T47D (cell line): ENCODE data around the gene LZTS2.

Source experiments
- DNase-seq, 2 experiments: peaks; one replicate each; pipeline versions ENCODE4 v3.0.0 to v3.0.0-alpha.2; 2011 to 2012; ENCODE audit warnings: low read depth in 1 of 2, low spot score in 1 of 2
- JUND ChIP-seq: IDR thresholded peaks from 2 replicates; pipeline ENCODE4 v1.6.1; 2012; ENCODE audit warnings: low read depth
- in situ Hi-C: cut with HindIII; loops from 2 replicates; pipeline ENCODE4 v1.10.0; 2016; ENCODE audit warnings: low sequenced_read_pairs, low pct_unique_long_range_greater_than_20kb

LZTS2 gene

DNA sequence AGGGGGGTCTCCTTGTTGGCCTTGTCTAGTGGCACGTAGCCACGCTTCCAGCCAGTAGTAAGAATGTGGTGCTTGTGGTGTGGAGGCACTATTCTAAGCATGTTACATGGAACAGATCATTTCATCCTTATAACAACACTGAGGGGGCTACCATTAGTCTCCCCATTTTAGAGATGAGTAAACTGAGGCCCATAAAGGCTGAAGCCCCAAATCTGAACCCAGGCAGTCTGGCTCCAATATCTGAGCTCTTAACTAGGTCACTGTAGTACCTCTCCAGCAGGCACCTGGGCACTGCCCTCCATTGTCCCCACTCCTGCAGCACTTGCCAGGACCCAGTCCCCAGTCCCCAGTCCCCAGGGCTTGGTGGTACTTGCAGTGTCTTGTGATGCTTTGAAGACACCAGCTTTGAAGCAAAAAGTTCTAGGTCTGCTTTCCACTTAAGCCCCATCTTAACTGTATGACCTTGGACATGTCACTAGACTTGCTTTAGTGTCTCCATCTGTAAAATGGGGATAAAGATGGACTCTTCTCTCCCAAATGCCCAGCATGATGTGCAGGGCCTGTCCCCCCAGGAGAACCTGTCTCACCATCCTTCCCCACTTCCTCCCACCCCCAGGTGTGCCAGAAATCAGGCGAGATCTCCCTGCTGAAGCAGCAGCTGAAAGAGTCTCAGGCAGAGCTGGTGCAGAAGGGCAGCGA lies 6.4 kb downstream of the LZTS2 start:
- no peak for TF ChIP-seq JUND
- in situ Hi-C loops, result no loop called here
- DNase-seq, result no peak

DNA sequence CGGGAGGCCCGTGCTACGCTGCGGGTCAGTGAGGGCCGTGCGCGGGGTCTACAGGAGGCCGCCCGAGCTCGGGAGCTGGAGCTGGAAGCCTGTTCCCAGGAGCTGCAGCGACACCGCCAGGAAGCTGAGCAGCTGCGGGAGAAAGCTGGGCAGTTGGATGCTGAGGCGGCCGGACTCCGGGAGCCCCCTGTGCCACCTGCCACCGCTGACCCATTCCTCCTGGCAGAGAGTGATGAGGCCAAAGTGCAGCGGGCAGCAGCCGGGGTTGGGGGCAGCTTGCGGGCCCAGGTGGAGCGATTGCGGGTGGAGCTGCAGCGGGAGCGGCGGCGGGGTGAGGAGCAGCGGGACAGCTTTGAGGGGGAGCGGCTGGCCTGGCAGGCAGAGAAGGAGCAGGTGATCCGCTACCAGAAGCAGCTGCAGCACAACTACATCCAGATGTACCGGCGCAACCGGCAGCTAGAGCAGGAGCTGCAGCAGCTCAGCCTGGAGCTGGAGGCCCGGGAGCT lies 7.0 kb downstream of the LZTS2 start:
- no peak for TF ChIP-seq JUND
- no peak for DNase-seq

DNA sequence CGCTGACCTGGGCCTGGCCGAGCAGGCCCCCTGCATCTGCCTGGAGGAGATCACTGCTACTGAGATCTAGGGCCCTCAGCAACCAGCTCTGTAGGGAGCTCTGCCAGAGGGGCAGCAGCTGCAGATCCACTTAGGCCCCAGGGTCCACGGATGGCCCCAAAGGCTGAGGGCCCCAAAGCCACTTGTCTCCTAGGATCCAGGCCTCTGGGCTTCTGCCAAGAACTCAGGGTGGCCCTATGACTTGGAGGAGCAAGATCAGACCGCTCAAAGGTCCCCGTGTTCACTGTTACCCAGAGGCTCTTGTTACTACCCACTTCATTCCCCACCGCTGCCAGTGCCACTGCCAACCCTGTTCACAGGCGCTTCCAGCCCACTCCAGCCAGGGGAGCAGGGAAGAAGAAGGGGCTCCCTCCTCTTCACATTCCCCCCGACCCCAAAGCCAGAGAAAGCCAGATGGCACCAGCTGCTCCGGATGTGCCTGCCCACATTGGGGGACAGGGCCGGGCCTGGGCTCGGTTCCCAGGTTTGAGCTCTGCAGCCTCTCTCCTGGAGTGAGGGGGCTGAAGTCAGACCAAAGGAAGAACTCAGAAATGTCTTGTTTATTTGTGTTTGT lies 7.6 kb downstream of the LZTS2 start:
- TF ChIP-seq JUND, result no peak
- DNase-seq, result no peak
- in situ Hi-C loops, result no loop called here

More for the DNA sequence above, 7.0 kb downstream of the LZTS2 start:
- in situ Hi-C loops, result no loop called here

DNA sequence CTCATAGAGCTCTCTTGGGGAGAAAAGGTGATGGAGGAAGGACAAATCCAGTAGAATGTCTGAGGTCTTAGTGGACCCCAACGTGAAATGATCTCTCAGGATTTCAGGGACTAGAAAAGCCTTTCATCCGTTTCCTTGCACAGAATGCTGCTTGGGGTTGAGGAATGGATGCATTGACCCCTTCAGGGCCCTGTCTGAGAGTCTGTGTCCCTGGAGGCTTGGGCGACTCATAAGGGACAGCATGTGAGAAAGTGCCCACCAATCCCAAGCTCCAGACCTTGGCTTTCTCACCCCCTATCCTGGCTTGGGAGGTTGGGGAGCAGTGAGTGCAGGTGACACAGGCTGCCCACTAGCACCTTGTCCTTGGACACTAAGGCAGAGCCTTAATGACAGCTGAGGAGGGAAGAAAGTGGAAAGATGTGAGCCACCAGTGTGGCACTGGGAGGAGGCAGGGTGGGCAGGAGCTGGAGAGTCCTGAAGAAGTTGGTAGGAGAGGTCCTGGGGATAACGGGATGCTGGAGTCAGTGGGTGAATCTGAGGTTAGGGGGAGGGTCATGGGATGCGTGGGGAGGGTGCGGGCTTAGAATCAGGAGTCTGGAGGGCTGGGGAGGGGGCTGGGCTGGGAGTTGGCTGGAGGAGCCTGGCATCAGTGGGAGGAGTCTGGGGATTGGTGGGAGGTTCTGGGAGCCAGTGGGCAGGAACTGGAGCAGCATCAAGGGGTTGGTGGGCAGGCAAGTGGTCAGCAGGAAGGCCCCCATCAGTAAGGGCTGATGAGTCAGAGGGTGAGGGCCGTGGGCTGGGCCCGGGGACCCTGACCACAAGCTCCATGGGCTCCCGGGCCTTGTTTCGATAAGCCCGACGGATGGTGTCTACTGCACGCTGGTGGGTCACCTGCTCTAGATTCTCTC lies 8.6 kb downstream of the LZTS2 start:
- no peak for TF ChIP-seq JUND
- in situ Hi-C loops, result no loop called here
- no peak for DNase-seq

DNA sequence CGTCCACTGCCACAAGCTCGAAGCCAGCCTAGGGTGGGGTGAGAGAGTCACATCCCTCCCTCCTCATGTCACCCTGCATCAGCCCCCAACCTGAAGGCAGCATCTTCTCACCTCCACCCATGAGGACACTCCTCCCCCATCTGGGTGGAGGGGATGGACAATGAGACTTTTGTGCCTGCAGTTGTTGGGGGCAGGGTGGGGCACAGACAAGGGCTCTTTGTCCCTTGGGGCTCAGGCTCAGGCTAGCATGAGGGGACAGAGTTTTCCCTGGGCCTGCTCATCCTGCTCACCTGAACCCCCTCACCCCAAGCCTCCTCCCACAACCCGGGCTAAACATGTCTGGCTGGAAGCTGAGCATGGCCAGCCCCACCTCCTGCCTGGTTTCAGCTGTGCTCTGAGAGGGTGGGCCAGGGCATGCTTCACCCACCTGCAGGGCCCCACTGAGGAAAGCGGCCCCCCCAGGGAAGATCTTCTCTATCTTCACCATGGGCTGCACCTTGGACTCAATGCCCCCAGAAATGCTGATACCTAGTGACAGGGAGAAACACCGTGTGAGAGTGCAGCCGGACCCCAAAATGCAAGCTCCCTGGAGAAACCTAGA lies 9.3 kb downstream of the LZTS2 start:
- in situ Hi-C loops, result no loop called here
- no peak for DNase-seq
- no peak for TF ChIP-seq JUND

DNA sequence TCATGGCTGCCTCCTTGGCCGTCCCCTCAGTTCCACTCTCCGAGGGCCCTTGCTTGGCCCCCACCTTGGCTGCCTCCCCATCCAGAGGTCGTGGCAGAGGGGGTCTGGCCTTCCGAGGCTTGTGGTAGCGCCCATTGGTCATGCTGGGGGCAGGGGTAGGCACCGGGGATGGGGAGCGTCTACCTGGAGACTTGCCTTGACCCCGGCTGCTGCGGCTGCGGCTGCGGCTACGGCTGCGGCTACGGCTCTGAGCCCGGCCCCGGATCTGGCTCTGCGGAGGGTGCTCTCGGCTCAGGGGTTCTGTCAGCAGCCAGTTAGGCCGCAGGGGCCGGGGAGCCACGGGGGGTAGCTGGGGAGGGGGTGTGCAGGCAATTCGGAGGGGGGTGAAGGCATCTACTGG lies 10.7 kb downstream of the LZTS2 start:
- no peak for DNase-seq
- no peak for TF ChIP-seq JUND
- in situ Hi-C loops, result no loop called here

DNA sequence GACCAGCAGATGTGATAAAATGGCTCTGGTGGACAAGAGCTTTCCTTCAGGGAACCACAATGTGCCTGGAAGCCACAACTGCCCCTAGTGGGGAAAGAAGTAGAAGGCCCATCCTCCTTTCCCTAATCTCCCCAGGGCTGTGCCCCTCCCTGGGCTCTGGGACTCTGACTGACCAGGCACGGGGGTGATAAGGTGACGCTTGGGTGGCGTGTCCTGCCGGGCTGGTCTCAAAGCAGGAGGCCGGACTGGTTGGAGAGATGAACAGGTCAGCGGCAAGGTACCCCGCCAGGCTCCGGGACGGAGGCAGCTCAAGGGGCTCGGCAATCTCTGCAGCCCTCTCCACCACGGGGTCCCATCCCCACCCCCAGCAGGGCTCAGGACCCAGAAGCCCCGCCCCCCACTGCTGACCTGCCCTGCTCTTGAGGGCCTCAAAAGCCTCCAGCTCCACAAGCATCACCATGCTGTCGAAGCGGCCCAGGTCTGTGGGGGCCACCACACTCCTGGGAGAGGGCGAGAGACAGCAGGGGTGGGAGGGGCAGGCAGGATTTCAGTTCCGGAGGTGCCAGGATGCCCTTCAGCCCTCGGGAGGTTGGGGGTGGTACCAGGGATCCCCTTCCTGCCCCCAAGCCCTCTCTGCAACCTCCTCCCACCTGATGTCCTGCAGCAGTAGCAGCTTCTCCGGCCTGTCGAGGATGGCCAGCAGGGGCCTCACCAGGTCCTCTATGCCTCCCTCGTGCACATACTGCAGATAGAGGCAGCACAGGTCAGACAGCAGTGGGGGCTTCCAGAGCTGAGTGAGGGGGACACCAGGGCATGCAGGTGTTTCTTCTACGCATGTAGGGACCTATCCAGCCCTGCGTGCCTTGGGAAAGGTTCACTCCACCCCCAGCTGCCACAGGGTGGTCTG lies 12.2 kb downstream of the LZTS2 start:
- DNase-seq, result peak in 1 of 2 experiments; percentile 57
- no peak for TF ChIP-seq JUND
- in situ Hi-C loops, result no loop called here

DNA sequence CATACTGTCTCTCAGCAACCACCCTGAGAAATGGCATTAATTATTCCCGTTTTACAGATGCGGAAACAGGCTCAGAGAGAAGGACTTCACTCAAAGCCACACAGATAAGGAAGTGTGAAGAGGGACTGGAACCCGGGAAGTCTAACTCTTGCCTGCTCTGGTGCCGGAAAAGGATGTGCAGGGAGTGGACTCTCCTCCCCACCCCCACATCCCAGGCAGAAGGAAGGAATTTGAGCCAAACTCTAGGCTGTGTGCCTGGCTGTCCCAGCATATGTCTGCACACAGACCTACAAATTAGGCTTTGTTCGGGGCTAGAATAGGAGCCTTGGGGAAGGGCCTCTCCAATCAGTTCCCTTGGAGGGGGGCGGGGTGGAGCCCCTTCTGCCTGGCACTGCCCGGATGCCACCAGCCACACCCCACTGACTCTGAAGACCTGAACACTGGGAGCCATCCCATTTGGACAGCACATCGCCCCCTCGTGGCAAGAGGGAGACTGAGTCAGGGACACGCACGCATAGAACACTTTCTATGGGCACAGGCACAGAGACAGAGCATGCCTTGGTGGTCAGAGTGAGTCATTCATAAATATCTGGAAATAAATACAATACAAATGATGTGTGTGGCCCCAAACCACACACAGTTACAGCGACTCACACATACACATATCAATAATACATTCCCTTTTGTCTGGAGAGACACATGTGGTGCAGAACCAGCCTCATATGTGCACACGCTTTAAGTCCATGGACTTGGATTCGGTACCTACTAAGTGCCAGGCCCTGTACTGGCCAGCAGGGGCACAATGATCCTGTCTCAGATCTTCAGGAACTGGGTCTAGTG lies 13.1 kb downstream of the LZTS2 start:
- no peak for TF ChIP-seq JUND
- in situ Hi-C loops, result no loop called here
- peak; percentile 94 to 96 for DNase-seq

DNA sequence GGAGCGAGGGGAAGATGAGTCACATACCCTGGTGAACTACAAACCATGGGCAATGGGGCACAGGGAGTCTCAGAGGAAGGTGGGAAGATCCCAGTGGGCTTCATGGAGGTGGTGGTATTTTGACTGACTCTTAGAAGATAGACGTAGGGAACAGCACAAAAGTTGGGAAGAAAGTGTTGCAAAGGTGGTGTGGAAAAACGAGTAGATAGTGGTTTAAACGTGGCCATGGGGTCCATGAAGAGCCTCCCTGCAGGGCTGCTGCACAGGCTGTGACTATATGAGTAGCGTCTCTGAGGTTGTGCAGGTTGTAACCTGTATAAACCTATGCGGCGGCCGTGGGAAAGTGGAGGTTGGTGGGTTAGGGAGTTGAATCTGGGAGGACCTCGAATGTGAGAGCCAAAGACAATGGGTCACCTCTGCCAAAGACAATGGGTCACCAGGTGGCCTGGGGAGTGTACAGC lies 13.8 kb downstream of the LZTS2 start:
- no peak for DNase-seq
- in situ Hi-C loops, result no loop called here
- no peak for TF ChIP-seq JUND

DNA sequence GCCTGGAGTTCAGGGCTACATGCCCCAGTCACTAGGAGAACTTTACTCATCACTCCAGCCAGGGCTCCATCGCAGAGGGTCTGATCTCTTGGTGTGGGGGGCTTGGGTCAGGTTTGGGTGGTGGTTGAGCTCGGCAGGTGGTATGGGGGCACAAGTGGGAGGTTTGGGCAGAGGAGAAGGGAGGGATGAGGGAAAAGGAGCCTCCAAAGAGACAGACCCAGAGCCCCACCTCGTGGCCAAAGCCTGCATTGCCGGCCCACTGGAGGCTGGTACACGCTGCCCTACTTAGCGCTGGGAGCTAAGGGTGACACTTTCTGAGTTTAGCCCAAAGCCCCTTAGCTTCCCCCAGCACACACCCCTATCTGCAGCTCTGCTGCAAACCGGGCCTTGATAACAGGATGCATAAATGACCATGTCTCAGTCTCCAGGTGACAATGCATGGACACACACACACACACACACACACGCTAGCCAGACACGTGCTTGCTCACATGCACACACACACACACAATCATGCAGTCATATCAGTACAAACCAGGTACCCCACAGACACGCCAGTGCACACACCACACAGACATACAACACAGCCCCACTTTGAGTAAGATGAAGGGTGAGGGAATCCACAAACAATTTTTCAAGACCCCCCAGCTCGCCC lies 14.7 kb downstream of the LZTS2 start:
- in situ Hi-C loops, result no loop called here
- no peak for TF ChIP-seq JUND
- DNase-seq, result peak; percentile 80 to 84
